Measurements from ENCODE around the gene HDAC5.
"Not testable (repeated sequence)": the region's sequence is repeated elsewhere in the genome, so short reads cannot be mapped to it uniquely, and the experiment has no call there.

The HDAC5 gene

DNA sequence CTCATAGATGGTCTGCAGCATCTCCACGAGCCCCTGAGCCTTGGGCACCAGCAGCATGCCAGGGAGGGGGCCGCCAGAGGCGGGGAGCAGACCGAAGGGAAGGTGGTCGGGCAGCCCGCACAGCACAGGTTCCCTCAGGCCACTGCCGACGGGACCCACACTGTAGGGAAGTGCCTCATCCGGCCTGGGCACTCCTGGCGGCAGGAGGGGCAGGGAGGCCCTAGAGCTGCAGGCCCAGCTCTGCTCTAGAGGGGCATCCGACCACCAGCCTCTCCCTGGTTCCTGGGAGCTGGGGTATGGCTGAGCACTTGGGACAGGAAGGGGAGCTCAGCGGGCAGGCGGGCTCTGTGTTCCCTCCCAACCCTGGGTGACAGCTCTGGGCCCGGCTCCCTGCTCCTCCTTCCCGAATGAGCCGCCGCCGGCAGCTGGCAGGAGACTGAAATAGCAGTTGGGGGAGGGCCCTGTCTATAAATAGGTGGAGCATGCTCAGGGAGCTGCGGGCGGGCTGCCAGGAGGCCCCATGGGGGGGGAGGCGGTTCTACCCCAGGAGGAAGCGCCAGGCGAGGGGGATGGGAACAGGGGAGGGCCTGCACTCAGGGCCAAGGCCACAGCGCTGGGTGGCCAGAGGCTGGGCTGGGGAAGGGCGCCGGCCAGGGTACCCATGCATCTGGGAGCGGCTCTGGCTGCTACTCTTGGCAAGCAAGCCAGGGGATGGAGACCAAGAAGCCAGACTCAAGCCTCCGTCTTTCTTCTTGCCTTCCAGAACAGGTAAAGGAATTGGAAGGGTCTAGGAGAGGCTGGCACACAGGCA is 12.4 kb downstream of the HDAC5 start:
- peak; percentile 30 for DNase-seq

DNA sequence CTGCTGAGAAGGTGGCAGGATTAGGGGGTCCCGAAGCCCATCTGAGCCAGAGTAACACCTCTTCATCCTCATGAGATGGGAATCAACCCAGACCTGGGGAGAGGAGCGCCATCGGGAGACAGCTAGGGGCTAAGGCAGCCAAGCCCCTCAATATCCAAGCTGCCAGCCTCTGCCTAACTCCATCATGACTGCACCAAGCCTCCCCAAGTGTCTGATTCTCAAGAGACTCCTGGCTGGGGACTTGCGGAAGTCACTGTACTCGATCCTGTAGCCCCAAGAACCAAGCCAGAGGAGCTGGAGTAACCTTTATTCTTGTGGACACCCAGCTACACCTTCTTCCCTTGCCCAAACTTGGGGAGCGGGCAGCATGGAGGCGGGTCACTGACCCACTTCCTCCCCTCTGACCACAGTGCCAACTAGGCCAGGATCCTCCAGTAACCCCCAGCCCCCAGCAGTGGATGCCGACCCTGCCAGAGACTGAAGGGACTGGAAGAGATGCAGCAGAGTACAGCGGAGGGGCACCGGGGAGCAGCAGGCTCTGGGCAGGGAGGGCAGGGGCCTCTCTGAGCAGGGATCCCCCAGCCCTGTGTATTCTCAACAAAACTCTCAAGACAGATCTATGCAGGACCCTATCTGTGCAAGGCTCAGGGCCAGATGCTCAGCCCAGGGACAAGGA is 13.3 kb downstream of the HDAC5 start:
- no peak for DNase-seq

DNA sequence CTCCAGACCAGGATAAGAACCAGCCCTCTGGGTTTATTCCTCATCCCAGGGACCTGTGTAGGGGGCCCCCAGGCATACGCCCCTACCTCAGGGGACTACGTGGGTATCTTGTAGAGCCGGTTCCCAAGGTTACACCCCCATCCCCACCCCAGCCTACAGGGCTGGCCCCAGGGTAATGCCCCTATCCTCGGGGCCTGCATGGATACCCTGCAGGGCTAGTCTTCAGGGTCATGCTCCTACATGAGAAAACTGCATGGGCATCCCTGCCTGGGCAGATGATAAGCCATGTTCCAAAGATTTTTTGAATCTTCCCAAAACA is 14.2 kb downstream of the HDAC5 start:
- DNase-seq = no peak

DNA sequence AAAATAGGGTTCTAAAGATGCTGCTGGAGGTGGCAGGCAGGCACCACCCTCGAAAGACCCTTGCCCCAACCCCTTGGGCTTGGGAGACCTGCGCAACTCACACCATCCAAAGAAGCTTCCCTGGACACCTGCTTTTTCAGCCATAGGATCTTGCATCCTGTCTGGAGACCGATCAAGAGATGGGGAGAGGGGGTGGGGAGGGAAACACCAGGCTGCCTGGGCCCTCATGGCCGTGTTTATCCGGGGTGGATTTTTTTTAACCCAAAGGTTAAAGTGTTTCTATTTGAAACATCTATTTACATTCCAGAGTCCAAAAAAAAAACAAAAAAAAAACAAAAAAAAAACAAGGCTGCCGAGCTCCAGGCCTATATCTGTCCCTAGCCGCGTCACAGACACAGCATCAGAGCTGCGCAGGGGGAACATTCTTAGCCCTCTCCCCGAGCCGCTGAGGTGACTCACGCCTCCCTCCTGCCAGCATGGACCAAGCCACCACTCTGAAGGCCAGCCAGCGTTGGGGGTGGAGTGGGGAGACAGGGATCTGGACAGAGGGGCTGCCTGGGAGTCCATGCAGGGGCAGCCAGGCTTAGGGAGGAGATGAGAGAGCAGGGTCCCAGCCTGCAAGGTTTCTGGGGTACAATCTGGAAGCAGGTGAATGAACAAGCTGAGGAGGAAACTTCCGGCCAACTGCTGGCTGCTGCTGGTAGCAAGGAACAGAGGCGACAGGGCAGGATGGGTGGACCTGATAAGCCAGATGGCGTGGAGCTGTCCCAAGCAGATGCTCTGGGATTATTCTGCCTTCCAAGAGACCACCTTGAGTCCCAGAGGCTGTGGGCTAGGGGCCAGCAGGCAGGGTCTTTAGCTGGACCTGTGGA is 14.8 kb downstream of the HDAC5 start:
- no peak for DNase-seq

DNA sequence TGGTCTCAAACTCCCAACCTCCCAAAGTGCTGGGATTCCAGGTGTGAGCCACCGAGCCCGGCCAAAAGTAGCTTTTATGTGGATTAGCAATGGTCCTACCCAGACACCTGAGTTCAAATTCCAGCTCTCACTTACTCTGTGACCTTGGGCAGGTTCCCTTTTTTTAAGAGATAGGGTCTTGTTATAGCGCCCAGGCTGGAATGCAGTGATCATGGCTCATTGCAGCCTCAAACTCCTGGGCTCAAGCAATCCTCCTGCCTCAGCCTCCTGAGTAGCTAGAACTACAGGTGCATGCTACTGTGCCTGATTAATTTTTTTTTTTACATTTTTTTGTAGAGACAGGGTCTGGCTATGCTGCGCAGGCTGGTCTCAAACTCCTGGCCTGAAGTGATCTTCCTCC is 16.6 kb downstream of the HDAC5 start:
- DNase-seq = no peak

DNA sequence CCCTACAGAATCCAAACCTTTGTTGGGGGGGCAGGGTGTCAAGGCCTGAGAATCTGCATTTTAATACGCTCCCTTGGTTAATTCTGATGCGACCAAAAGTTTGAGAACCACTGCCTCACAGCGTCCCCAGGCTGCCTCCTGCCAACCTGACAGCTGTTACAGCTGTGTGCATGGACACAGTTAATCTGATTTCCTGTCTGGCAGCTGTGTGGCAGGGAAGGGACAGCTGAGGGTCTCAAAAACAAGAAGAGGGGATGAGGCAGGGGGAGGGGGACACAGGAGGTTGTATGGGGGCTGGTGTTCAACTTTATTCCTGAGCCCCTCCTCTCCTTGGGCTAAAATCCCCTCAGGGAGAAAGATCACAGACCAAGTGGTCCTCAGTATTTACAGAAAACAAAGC is 17.5 kb downstream of the HDAC5 start:
- DNase-seq = no peak

DNA sequence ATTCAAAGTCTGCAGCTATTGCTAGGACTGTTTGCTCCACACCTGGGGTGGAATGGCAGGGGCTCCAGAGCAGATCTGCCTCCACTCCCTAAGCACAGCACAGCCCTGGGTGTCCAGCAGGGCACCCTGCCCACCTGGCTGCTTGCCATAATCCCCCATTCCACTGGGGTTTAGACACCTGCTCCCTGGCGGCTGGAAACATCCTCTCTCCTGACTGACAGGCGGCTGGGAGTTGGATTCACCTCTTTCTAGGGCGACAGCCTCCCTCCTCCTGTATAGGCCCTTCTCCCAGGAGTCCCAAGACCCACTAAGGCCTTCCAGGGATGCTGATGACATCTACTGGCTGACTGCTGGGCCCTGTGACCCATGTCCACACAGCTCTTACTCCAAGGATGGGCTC is 18.0 kb downstream of the HDAC5 start:
- DNase-seq = no peak

DNA sequence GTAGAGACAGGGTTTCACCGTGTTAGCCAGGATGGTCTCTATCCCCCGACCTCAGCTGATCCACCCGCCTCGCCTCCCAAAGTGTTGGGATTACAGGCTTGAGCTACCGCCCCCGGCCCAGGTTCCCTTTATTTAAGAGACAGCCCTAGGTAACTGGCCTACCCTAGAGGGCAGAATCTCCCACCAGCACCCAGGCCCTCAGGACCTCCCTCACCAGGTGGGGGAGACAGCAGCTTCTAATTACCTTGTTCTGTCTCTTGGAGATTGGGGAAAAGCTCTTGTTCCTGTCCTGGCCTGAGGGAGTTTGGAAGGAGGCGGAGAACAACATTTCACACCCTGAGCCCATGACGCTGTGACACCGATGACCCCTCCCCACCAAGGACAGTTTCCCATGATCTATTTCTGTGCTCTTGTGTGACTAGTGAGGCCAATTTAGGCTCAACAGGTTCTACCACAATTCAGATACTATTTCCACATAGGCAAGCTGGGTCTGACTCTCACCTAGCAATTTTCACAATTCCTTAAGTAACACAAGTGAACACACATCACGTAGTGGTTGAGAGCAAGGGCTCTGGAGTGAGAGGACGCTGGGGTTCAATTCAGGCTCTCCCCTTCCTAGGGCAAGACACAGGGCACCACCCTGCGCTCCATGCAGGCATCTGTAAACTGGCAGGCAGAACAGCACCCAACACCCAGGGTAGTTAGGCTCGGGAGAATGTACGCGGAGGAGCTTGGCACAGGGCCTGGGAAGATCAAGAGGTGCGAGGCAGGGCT is 20.4 kb downstream of the HDAC5 start:
- no peak for DNase-seq

DNA sequence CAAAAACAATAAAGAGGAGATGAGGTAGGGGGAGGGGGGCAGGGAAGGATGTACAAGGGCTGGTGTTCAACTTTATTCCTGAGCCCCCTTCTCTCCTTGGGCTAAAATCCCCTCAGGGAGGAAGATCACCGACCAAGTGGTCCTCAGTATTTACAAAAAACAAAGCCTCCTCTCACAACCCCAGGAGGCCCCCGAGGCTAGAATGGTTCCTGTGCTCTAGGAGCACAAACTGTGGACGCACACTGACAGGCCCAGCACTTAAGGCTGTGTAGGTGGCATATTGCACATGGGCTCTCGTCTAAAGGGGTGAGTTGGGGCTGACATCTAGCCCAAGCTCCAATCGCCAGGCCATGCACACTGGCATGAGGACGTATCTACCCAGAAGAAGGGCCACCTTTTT is 21.6 kb downstream of the HDAC5 start:
- not testable (repeated sequence) for DNase-seq

DNA sequence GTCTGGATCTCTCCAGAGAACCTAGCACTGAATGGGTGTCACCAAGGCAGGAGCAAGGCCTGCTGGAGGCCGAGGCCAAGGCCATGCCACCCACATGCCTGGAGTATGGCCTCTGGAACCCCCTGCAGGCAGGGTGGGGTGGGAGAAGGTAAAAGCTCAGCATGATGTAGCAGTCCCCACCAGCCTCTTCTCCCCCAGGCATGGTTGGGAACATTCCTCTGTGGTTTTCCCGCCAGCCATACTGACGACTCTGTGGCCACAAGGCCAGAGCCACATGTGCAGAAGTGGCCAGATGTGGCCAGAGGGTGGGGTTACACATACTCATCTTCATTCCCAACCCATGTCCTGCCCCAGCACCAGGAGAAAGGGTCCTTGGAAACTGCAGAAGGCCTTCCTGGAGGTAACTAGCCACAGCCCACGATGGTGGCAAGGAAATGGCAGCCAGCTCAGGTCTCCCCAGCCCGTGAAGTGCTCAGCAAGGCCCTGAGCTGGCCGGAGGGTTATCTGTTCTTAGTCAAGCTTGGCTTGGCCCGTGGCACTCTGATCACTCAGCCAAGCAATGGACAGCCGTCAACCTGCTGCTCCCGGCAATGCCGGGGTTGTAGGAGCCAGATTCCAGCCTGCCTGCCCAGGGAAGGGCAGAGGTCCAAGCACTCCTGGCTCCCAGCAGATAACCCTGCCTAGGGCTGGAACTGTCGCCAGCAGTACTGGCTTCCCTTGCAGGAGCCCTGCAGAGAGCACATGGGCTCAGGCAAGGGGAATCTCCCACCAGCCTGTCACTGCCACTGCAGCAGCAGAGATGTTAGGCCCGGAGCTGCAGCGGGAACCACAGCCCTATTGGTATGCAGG is 26.1 kb downstream of the HDAC5 start:
- DNase-seq = no peak

DNA sequence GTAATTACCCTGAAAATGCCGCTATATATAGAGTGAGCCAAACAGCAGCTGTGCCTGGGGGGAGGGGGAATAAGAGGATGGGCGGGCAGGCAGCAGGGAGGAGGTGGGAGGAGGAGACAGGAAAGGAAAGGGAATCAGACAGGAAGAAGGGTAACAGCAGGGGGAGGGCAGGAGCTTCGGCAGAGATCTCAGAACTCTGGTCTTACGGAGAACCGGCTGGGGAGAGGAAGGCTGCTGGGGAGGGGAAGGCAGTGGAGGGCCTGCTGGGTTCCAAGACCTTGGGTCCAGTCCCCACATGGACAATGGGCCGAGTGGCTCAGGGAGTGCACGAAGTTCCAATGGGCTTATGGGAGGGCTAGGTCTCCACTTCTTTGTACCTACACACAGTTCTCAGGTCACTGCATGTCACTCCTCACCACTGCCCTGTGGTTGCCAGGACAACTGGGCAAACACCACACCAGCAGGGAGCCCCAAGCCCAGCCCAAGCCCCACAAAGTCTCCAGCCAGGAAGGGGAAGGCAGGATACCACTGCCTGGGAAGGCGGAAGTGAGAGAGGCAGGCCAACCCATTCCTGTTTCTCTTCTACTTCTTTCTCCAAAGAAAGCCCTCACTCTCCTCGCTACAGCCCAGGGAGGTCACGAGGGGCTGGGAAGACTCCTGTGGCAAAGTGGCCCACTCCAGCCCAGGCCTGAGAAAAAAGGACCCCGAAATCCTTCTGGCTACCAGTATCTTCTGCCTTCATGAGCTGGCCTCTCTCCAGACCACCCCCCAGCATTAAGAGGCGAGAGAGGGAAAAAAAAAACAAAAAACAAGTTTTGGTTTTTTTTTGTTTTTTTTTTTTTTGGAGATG is 27.6 kb downstream of the HDAC5 start:
- DNase-seq = no peak

DNA sequence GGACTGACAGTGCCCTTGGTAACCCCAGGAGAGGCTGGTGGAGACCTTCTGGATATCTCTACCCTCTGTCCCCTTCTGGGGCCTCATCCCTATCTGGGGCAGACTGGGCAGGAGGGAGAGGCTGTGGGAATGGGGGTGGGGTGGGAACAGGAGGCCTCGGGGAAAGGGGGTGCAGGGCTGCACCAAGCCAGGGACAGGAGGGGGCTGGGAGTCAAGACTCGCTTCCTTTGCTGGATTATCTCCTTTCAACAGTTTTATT is 28.1 kb downstream of the HDAC5 start:
- no peak for DNase-seq

DNA sequence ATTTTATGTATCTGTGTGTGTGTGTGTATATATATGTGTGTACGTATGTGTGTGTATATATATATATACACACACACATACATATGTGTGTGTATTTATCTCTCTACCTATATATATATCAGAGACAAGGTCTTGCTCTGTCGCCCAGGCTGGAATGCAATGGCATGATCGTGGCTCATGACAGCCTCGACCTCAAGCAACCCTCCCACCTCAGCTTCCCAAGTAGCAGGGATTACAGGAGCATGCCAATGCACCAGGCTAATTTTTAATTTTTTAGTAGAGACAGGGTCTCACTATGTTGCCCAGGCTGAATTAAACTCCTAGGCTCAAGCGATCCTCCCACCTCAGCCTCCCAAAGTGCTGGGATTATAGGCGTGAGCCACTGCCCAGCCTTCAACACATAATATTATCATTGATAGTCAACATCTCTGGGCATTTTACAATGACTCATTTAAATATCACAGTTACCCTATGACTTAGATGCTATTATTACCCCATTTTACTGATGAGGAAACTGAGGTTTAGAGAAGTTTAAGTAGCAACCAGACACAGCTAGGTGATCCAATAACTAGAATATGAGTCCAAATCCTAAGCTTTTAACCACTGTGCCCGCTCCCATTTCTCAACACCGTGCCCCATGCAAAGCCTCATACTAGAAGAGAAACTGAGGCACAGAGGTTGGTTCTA is 28.6 kb downstream of the HDAC5 start:
- DNase-seq = no peak

DNA sequence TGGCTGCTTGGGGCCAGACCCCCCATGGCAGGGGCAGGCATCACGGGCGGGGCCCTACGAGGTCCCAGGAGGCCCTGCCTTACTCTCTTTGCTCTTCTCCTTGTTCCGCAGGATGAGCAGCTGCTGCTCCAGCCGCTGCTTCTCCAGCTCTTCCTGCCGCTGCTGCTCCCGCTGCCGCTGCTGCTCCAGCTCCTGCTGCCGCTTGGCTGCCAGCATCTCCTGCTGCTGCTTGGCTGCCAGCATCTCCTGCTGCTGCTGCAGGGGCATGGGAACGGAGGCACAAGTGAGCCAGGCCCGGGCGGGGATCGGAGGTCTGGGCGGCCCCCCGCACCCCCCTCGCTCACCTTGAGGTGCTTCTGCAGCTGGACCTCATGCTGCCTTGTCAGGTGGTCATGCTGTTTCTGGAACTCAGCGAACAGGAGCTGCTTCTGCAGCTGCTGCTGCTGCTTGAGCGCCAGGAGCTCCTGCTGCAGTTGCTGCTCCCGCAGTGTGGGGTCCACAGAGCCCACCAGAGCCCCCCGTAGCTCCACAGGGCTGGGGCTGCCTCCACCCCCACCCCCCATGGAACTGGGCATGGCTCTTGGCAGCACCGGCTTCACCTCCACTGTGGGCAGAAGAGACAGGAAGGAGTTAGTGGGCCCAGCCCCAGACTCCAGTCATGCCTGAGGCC is 30.1 kb downstream of the HDAC5 start:
- DNase-seq = no peak

DNA sequence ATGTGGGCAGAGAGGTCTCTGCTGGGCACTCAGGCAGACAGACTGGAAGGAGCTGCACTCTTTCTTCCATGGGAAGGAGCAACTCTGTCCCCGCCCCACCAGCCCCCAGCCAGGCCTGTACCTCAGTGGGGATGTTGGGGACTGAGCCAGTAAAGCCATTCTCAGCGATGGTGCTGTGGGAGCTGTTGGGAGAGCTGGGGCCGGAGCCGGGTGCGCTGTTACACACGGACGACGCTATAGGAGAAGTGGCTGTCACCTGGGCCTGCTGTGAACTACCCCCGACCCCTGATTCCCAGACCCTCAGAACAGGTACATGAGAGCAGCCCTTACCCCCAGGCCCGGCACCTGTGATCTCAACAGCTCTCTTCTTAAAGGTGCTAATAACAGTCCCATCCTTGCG is 31.4 kb downstream of the HDAC5 start:
- no peak for DNase-seq

DNA sequence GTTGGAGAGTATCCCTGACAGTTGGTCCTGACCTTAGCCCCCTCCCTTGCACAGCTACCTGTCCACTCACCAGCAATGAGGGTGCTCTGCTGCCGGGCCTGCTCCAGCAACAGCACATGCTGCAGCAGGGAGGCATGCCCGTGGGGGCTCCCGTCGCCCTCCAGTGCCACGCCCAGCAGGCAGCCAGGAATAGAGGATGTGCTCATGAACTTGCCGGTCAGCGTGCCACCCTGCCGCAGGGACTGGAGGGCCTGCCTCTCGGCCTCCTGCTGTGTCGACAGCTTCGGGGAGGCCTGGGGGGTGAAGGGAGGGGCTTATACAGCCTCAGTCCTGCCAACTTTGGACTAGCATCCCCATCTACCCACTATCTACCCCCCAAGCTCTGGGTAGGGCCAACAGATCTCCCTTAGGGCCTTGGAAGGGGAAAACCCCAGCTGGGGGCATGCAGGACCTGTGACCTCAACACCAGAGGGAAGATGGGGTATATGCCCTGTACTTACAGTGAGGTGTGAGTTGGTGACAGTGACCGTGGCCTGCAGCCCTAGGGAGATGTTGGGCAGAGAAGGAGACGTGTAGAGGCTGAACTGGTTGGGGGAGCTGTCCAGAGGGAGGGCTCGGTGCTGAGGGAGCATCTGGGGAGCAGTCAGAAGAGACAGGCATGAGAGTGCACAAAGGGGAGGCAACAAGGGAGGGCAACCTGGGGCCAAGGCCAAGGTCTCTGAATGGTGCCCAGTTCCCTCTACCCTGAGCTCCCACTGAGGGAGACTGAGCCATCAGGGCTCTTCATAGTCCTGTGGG is 32.0 kb downstream of the HDAC5 start:
- DNase-seq = no peak

DNA sequence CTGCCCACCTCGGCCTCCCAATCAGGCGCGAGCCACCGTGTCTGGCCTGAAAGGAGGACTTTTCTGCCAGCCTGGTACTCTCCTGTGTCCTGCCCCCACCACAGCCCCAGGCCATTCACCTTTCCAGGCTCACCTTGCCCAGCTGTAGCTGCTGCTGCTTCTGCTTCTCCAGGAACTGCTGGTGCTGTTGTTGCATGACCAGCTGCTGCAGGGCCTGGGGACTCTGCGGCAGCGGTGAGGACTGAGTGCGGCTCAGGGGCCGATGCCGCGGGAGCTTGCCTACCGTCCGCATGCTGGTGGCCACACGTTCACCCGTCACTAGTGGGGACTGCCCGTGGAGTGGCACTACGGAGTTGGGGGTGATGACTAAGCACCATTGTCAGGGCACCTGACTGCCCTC is 35.2 kb downstream of the HDAC5 start:
- no peak for DNase-seq

DNA sequence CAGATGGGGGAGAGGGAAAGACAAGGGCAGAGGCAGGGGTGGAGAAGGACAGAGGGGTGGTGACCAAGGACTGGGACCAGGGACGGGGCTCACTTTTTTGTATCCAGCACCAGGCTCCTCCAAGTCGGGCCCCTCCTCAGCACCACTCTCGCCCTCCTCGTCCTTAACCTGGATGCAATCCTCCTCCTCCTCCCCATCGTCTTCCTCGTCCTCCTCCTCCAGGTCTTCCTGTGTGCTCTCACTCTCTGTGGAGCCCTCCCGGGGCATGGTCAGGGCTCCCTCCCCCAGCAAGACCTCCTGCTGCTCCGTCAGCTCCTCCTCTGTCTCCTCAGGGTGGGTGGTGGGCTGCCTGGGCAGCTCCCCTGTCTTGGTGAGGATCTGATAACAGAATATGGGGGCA is 36.1 kb downstream of the HDAC5 start:
- no peak for DNase-seq
